ENCODE results near the gene SLC2A4RG.

SLC2A4RG gene

DNA sequence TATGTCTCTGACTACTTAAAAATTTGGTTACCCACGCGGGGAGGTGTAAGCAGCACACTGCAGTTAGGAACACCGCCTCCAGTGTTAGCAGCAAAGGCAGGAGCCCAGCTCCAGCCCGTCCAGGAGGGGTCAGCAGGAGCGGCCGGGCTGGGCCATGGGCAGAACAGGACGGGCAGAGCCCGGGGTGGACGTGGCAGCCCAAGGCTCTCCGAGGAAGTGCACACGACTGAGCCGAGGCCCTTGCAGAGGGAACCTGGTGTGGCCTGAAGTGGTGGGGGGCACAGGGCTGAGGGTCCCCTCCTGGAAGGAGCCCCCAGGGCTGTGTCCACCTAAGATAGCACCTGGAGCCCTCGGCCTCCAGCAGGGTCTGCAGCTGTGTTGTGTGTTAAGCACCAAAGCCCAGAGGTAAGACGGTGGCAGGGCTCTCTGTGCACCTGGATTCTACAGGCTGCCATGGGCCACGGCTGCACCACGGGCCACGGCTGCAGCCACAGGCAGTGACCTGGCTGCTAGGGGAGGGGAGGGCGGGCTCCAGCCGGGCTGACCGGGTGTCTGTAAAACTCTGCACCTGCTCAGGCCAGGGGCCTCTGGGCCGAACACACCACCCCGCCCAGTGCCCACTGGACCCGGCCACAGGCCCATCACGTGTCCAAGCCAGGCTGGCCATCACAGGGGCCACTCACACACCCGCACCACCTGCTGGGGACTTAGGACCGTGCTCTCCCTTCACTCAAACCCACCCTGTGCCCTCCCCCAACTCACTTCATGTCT lies 6.6 kb downstream of the SLC2A4RG start:
- TF ChIP-seq, protein P1, sequence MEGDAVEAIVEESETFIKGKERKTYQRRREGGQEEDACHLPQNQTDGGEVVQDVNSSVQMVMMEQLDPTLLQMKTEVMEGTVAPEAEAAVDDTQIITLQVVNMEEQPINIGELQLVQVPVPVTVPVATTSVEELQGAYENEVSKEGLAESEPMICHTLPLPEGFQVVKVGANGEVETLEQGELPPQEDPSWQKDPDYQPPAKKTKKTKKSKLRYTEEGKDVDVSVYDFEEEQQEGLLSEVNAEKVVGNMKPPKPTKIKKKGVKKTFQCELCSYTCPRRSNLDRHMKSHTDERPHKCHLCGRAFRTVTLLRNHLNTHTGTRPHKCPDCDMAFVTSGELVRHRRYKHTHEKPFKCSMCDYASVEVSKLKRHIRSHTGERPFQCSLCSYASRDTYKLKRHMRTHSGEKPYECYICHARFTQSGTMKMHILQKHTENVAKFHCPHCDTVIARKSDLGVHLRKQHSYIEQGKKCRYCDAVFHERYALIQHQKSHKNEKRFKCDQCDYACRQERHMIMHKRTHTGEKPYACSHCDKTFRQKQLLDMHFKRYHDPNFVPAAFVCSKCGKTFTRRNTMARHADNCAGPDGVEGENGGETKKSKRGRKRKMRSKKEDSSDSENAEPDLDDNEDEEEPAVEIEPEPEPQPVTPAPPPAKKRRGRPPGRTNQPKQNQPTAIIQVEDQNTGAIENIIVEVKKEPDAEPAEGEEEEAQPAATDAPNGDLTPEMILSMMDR (conservative IDR thresholded peaks at IDR 0.05) = no peak
- H3K27ac ChIP-seq = no peak overlapping the region

DNA sequence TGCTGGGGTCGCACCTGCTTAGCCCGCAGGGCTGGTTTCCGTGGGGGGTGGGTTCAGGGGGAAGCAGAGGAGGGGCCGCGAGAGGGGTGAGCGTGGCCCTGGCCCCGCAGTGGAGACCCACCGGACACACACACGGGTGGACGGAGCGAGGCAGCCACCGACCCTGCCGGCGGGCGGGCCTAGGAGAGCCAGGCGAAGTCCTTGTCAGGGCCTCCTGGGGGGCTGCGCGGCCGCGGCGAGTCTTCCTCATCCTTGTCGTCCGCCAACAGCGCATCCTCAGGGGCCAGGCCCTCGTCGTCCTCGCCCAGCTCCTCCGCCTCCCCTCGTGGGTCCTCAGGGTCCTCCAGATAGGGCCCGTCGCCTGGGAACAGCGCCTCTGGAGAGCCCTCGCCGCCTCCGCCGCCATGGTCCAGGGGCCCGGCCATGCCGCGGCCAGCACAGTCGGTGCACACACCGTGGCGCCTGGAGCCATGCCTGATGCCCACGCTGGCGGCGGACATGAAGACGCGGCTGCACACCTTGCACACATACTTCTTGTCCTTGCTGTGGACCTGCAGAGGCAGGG lies 7.3 kb downstream of the SLC2A4RG start:
- no peak overlapping the region for H3K27ac ChIP-seq
- TF ChIP-seq, protein P1 (conservative IDR thresholded peaks at IDR 0.05) = no peak

DNA sequence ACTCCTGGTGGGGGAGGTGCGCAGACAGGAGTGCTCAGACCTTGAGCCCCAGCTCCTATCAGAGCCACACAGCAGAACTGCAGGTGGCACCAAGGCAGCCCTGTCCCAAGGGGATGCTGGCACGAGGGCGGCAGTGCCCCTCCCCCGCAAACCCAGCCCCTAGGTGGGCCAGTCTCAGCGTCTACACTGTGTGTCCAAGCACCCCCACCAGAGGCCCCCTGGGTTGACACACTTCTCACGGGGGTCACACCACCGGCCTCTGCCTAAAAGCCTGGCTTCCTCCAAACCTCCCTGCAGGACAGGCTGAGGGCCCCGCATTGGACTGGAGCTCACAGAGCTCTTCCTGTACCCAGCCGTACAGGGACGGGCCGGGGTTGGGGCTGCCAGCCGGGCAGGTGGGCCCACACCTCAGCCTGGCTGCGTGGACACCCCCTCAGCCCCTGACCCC lies 8.1 kb downstream of the SLC2A4RG start:
- H3K27ac ChIP-seq = no peak overlapping the region

DNA sequence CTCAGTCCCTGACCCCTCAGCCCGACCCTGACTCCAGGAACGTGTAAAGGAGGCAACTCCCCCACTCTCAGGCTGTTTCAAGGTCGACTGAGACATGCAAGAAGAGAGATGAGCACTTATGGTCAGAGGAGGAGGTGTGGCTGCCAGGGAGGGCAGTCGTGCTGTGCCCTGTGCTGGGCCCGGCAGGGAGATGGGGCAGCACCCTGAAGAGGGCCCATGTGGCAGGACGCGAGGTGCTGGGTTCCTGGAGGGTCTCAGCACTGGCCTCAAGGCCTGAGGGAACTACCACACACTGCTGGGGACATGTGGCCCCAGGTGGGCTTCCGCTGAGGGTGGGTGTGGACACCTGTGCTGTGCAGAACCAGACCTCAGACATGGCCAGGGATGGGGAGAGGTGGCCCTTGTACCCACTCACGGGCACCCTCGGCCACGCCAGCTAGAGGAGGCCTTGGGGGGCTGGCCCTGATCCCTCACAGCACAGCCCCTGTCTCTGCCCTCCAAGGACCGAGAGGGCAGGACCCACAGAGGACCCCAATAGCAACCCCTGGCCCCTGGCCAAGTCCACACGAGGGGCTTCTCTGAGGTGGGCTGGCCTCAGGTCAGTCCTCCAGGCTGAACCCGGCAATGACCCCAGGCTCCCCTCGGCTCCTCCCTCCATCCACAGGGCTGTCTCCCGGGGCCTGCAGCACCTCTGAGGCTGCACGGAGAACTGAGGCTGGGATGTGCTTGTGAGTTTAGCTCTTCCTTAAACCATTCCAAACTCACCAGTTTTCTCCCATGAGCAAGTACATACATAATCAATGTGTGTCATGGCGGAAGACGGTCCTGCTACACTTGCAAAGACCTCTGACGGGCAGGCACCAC lies 8.7 kb downstream of the SLC2A4RG start:
- H3K27ac ChIP-seq = no peak overlapping the region
- TF ChIP-seq, protein P1 (conservative IDR thresholded peaks at IDR 0.05) = no peak

More for the DNA sequence above, 8.1 kb downstream of the SLC2A4RG start:
- TF ChIP-seq, protein P1 (conservative IDR thresholded peaks at IDR 0.05) = no peak

DNA sequence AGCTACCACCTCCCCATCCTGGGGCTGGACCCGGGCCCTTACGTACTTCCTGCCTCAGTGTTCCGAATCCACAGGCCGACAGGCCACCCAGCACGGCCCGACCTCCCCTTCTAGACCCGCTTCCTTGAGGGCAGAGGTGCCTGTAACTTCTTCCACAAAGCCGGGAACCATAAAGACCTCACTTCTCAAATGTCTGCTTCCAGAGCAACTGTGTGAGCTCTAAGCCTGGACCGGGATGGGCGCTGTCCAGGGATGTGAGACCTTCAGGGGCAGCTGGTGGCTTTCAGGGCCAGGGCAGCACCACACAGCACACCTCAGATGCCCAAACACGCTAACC lies 9.3 kb downstream of the SLC2A4RG start:
- TF ChIP-seq, protein P1 (conservative IDR thresholded peaks at IDR 0.05) = no peak
- H3K27ac ChIP-seq = no peak overlapping the region

DNA sequence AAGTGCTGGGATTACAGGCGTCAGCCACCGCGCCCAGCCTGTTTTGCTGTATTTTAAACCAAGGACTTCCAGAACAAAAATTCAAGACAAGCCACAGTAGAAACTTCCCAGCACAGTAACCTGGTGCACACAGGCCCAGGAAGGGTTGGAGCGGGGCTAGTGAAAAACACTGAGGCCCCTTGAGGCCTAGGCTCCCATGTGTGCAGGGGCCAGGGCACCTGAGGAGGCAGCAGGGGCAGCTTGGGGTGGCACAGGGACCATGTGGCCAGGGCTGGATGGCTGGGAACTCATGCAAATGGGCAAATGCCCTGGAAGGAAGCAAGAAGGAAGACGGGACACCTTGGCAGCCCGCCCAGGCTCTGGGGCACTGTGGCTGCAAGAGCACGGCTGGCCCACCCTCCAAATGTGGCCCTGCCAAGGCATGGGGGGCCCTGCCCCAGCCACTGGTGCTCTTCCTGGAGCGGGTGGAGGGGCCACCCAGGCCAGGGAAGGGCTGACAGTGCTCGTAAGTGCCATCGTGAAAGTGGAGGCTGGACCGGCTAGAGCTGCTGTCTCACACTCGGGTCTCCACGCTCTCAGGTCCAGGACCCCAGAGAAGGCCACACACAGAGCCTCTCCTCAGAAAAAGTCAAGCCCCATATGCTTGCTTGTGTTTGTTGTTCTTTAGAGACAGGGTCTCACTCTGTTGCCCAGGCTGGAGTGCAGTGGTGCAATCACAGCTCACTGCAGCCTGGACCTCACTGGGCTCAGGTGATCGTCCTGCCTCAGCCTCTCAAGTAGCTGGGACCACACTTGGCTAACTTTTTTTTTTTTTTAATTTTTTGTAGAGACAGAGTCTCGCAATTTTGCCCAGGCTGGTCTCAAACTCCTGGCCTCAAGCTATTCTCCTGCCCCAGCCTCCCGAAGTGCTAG lies 10.3 kb downstream of the SLC2A4RG start:
- H3K27ac ChIP-seq = no peak overlapping the region
- TF ChIP-seq, protein P1 (conservative IDR thresholded peaks at IDR 0.05) = no peak

Data from VCaP (cell line).